Smooth muscle cell (in vitro differentiated cells): ENCODE data around the gene OTUB1. TPM values are rescaled to one million over a fixed set of nuclear protein-coding genes. Genes with fewer than 3 reads are reported as not detected.
A peak's percentile ranks its signal among the peaks of the same experiment; 100 is the strongest.

Experiments
- DNase-seq: peaks from one replicate; lab custom pipeline; 2025; ENCODE audit not compliant: unreplicated experiment; lab: John Stamatoyannopoulos, UW
- H2AFZ ChIP-seq: fragments of 200-600 bp; sonication (generic); 2 replicates; pipeline ENCODE4 v1.6.0; 2016; ENCODE audit warnings: antibody characterized with exemption, low read depth, mild to moderate bottlenecking
- H3F3A ChIP-seq: fragments of 200-600 bp; sonication (generic); 2 replicates; pipeline ENCODE4 v1.6.0; 2017; ENCODE audit warnings: antibody characterized with exemption, low read depth
- H3K27ac ChIP-seq: fragments of 200-600 bp; sonication (generic); 2 replicates; pipeline ENCODE4 v1.5.1; 2016; ENCODE audit warnings: low read depth, mild to moderate bottlenecking
- H3K27me3 ChIP-seq: fragments of 200-600 bp; sonication (generic); 2 replicates; pipeline ENCODE4 v1.6.1; 2016; ENCODE audit warnings: low read depth, mild to moderate bottlenecking
- H3K36me3 ChIP-seq: fragments of 200-600 bp; sonication (generic); 2 replicates; pipeline ENCODE4 v1.5.1; 2016; ENCODE audit warnings: low read depth
- H3K4me1 ChIP-seq: fragments of 200-600 bp; sonication (generic); 2 replicates; pipeline ENCODE4 v1.5.1; 2016; ENCODE audit warnings: low read depth
- H3K4me2 ChIP-seq: fragments of 200-600 bp; sonication (generic); 2 replicates; pipeline ENCODE4 v1.6.0; 2016; ENCODE audit warnings: mild to moderate bottlenecking
- H3K4me3 ChIP-seq: fragments of 200-600 bp; sonication (generic); 2 replicates; pipeline ENCODE4 v1.5.1; 2016; ENCODE audit warnings: mild to moderate bottlenecking
- H3K79me2 ChIP-seq: fragments of 200-600 bp; sonication (generic); 2 replicates; pipeline ENCODE4 v1.6.0; 2016; ENCODE audit warnings: low read depth, mild to moderate bottlenecking
- H3K9ac ChIP-seq: fragments of 200-600 bp; sonication (generic); 2 replicates; pipeline ENCODE4 v1.6.0; 2016; ENCODE audit warnings: low read depth
- H3K9me3 ChIP-seq: fragments of 200-600 bp; sonication (generic); replicated peaks from 2 replicates; pipeline ENCODE4 v1.5.1; 2016; ENCODE audit warnings: low read depth
- H4K20me1 ChIP-seq: fragments of 200-600 bp; sonication (generic); 2 replicates; pipeline ENCODE4 v1.6.0; 2016; ENCODE audit warnings: low read depth
- WGBS: methylation state at CpG from one replicate; pipeline ENCODE4 v1.1.7; 2016; ENCODE audit warnings: low lambda C conversion rate; 5-methylcytosine and 5-hydroxymethylcytosine counted together
- polyA plus RNA-seq: library from polyadenylated mRNA; unstranded; fragments of >200 nt; fragmentation: Nextera tagmentation; extraction: Ambion mirVana; gene quantifications from 2 replicates; pipeline ENCODE4 v1.2.1, GENCODE V29; 2016
- total RNA-seq: library from RNA; depleted of rRNA; stranded (reverse); fragments of >200 nt; gene quantifications from 2 replicates; pipeline ENCODE4 v1.2.3, GENCODE V29; 2014
- TF ChIP-seq, protein P1 (sequence below): fragments of 200-600 bp; sonication (generic); IDR thresholded peaks from 2 replicates; pipeline ENCODE4 v1.5.1; 2017; ENCODE audit warnings: borderline replicate concordance, mild to moderate bottlenecking, antibody characterized with exemption; ENCODE audit not compliant: insufficient read depth, poor library complexity, severe bottlenecking

Gene OTUB1
- total and polyA plus RNA-seq, 2 experiments from 2014 or later = 71.5 to 164 TPM

DNA sequence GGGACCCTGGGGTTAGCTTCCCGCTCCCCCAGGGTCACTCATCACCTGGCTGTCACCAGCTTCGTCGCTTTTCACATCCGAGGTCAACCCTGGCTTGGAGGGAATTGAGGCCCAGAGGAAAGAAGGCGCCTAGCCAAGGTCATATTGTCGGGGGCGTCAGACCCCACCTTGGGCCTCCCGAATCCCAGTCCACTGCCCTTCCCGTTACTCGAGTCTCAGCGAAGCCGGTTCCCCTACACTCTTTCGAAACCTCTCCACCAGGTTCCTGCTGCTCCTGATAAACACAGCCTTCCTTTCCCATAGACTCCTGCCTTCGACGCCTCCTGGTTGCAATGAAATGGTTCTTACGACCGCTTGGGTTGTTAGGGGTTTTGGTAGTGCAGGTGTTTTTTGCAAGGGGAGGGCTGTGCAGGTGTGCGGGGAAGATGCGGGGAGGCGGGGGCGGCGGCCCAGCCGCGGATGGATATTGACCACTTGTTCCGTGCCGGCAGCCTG is 46.8 kb upstream of the OTUB1 start:
- TF ChIP-seq, protein P1, sequence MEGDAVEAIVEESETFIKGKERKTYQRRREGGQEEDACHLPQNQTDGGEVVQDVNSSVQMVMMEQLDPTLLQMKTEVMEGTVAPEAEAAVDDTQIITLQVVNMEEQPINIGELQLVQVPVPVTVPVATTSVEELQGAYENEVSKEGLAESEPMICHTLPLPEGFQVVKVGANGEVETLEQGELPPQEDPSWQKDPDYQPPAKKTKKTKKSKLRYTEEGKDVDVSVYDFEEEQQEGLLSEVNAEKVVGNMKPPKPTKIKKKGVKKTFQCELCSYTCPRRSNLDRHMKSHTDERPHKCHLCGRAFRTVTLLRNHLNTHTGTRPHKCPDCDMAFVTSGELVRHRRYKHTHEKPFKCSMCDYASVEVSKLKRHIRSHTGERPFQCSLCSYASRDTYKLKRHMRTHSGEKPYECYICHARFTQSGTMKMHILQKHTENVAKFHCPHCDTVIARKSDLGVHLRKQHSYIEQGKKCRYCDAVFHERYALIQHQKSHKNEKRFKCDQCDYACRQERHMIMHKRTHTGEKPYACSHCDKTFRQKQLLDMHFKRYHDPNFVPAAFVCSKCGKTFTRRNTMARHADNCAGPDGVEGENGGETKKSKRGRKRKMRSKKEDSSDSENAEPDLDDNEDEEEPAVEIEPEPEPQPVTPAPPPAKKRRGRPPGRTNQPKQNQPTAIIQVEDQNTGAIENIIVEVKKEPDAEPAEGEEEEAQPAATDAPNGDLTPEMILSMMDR = no peak
- no peaks in the 10 kb centered on the region for H3F3A ChIP-seq
- H3K27me3 ChIP-seq = no peaks in the 10 kb centered on the region
- DNase-seq = no peak
- peak overlapping the region; percentile 80 for H3K9ac ChIP-seq
- H4K20me1 ChIP-seq = peaks cover 26% of the 10 kb centered on the region
- peaks cover 42% of the 10 kb centered on the region for H3K79me2 ChIP-seq
- H3K27ac ChIP-seq = no peak overlapping the region
- peak overlapping the region; percentile 87 for H3K4me3 ChIP-seq
- peak overlapping the region; percentile 100 for H3K4me2 ChIP-seq
- no peaks in the 10 kb centered on the region for H3K9me3 ChIP-seq
- H3K4me1 ChIP-seq = peaks cover 5% of the 10 kb centered on the region
- H3K36me3 ChIP-seq = no peaks in the 10 kb centered on the region
- WGBS = 8% methylated on average over 23 of the region's 26 CpGs
- peak overlapping the region; percentile 79 for H2AFZ ChIP-seq

DNA sequence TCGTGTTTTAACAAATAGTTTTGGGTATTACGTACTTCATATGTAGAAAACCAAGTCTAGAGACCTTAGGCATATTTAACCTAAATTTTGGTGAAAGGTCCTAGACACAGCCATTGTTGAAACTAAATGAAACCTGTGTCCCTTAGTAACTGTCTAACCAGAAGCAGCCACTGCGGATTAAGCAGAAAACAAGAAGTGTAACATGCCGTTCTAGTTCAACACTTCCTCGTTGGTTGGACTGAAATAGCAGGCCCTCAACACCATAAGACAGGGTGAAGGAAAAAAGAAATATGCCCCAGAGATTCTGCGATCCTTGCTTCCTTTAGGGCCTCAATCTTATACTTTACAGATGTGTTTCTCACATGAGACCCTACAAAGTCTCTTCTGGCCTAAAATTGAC is 45.5 kb upstream of the OTUB1 start:
- Histone ChIP-seq H3K79me2 (peaks cover 42% of the 10 kb centered on the region), H3K9ac (no peak overlapping the region), H3K4me1 (peaks cover 5% of the 10 kb centered on the region), H3F3A (no peaks in the 10 kb centered on the region), H2AFZ (no peak overlapping the region), H3K36me3 (no peaks in the 10 kb centered on the region), H3K27me3 (no peaks in the 10 kb centered on the region), H3K27ac (no peak overlapping the region), H3K4me3 (no peak overlapping the region), H3K9me3 (no peaks in the 10 kb centered on the region), H3K4me2 (no peak overlapping the region), H4K20me1 (peaks cover 32% of the 10 kb centered on the region)
- DNase-seq = no peak
- TF ChIP-seq, protein P1 = no peak
- WGBS = 88% methylated on average over 6 of the region's 6 CpGs

GRCh38 chr11:63941901-63942300 is 44.3 kb upstream of the OTUB1 start:
- TF ChIP-seq, protein P1 = no peak
- H4K20me1 ChIP-seq = peaks cover 32% of the 10 kb centered on the region
- DNase-seq = no peak
- H3K4me2 ChIP-seq = no peak overlapping the region
- H2AFZ ChIP-seq = no peak overlapping the region
- H3K27ac ChIP-seq = no peak overlapping the region
- 79% methylated on average over 4 of the region's 4 CpGs for WGBS
- H3K9ac ChIP-seq = no peak overlapping the region
- H3K27me3 ChIP-seq = no peaks in the 10 kb centered on the region
- H3K4me3 ChIP-seq = no peak overlapping the region
- H3K79me2 ChIP-seq = peaks cover 42% of the 10 kb centered on the region
- H3K9me3 ChIP-seq = no peaks in the 10 kb centered on the region
- no peaks in the 10 kb centered on the region for H3K36me3 ChIP-seq
- peaks cover 5% of the 10 kb centered on the region for H3K4me1 ChIP-seq
- no peaks in the 10 kb centered on the region for H3F3A ChIP-seq

GRCh38 chr11:63942803-63943202 is 43.4 kb upstream of the OTUB1 start:
- H3K4me3 ChIP-seq = no peak overlapping the region
- H3K9me3 ChIP-seq = no peaks in the 10 kb centered on the region
- peaks cover 42% of the 10 kb centered on the region for H3K79me2 ChIP-seq
- peaks cover 32% of the 10 kb centered on the region for H4K20me1 ChIP-seq
- no peaks in the 10 kb centered on the region for H3K27me3 ChIP-seq
- TF ChIP-seq, protein P1 = no peak
- H3K9ac ChIP-seq = no peak overlapping the region
- no peaks in the 10 kb centered on the region for H3K36me3 ChIP-seq
- 95% methylated on average over 3 of the region's 3 CpGs for WGBS
- no peaks in the 10 kb centered on the region for H3F3A ChIP-seq
- H3K4me1 ChIP-seq = peaks cover 5% of the 10 kb centered on the region
- H3K4me2 ChIP-seq = no peak overlapping the region
- DNase-seq = no peak
- no peak overlapping the region for H2AFZ ChIP-seq
- no peak overlapping the region for H3K27ac ChIP-seq
